Lung microvascular endothelial cell (primary cell): ENCODE data around the gene DPEP3. TPM values are rescaled to one million over a fixed set of nuclear protein-coding genes. Genes with fewer than 3 reads are reported as not detected.
"Not testable (repeated sequence)": the region's sequence is repeated elsewhere in the genome, so short reads cannot be mapped to it uniquely, and the experiment has no call there.

Experiments used
- DNase-seq, 2 donors: peaks; one replicate each; pipeline versions ENCODE4 v3.0.0 to v3.0.0-alpha.2; 2010; ENCODE audit warnings: low read depth in 2 of 2
- total RNA-seq: library from RNA; depleted of rRNA; stranded (reverse); fragments of >200 nt; gene quantifications from 2 replicates; pipeline ENCODE4 v1.2.1, GENCODE V29; 2014

Gene DPEP3
- total RNA-seq, 1 donor from 2014 or later = 0.20 TPM

DNA sequence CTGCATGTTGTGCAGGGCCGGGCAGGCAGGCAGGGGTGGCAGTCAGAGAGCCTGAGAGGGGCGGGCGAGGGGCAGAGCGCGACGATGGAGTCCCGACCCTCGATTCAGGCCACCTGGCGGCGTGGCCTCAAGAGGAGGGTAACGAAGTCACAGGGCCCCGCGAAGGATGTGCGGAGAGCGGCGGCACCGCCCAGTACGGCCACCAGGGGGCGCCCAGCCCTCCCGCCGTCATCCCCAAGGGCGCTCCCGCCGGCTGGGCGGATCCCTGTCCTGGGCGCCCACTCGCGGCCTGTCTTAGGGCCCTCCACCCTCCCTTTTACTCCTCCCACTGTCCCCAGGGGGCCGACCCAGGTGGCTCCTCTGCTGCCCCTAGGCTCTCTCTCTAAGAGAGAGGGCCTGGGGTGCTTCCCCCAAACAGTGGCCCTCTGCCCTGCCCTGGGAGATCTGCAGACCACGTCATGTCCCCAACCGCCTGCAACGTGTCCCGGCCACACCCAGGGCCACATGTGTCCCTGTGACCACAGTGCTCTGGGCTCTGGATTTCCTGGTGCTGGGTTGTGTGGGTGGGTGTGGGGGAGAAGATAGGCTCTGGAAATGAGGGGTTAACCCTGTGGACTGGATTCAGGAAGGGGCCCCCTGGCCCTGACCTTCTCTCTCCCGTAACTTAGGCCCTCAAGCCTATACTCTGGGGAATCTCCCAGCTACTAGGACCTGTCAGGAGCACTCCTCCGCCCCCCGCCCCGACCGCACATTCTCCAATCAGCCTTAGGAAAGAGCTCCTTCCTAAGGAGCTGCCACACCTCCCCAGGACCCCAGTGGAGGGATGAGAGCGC lies 13.1 kb upstream of the DPEP3 start:
- peak; percentile 70 to 80 for DNase-seq

DNA sequence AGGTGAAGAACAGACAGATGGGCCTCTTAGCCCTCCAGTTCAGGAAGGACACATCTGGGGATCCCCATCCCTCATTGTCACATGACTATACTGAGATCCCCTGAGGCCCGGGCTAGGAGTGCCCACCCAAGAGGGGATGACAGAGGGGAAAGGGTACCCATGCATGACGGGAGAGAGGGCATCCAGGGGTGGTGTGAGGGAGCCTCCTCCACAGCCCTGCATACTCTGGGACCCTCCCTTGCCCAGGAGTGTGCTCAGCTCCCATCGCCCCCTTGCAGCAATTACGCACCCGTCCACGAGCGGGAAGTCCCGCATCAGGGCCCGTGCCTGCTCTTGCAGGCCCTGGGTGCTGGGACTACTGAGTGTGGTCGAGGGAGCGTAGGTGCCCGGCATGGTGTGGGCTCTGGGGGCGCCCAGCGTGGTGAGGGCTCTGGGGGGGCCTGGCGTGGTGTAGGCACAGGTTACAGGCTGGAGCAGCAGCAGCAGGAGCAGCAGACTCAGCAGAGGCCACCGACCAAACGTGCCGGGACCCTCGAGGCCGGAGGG lies 12.4 kb upstream of the DPEP3 start:
- no peak for DNase-seq

GRCh38 chr16:67990018-67990386 lies 9.7 kb upstream of the DPEP3 start:
- DNase-seq = no peak

GRCh38 chr16:67989322-67990017 lies 9.2 kb upstream of the DPEP3 start:
- DNase-seq = no peak

DNA sequence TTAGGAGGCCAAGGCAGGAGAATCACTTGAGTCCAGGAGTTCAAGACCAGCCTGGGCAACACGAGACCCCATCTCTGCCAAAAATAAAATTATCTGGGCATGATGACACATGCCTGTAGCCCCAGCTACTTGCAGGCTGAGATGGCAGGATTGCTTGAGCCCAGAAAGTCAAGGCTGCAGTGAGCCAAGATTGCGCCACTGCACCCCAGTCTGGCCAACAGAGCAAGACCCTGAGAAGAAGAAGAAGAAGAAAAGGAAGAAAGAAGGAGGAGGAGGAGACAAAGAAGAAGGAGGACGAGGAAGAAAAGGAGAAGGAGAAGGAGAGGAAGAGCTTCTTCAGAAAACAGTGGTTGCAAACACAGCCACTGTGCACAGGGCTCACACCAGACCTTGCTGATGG lies 8.4 kb upstream of the DPEP3 start:
- no peak for DNase-seq

GRCh38 chr16:67987460-67988160 lies 7.3 kb upstream of the DPEP3 start:
- peak in 1 of 2 donors; percentile 64 for DNase-seq

- no peak for DNase-seq
Observed at GRCh38 chr16:67986949-67987348, 6.7 kb upstream of the DPEP3 start.

DNA sequence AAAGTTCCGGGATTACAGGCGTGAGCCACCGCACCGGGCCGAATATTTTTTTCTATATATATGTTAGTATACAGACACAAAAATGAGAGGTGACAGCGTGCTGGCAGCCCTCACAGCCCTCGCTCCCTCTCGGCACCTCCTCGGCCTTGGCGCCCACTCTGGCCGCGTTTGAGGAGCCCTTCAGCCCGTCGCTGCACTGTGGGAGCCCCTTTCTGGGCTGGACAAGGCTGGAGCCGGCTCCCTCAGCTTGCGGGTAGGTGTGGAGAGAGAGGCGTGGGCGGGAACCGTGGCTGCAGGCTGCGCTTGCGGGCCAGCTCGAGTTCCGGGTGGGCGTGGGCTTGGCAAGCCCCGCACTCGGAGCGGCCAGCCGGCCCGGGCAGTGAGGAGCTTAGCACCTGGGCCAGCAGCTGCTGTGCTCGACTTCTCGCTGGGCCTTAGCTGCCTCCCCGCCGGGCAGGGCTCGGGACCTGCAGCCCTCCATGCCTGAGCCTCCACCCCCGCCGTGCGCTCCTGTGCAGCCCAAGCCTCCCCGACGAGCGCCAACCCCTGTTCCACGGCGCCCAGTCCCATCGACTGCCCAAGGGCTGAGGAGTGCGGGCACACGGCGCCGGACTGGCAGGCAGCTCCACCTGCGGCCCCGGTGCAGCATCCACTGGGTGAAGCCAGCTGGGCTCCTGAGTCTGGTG lies 1.9 kb upstream of the DPEP3 start:
- DNase-seq = no peak

DNA sequence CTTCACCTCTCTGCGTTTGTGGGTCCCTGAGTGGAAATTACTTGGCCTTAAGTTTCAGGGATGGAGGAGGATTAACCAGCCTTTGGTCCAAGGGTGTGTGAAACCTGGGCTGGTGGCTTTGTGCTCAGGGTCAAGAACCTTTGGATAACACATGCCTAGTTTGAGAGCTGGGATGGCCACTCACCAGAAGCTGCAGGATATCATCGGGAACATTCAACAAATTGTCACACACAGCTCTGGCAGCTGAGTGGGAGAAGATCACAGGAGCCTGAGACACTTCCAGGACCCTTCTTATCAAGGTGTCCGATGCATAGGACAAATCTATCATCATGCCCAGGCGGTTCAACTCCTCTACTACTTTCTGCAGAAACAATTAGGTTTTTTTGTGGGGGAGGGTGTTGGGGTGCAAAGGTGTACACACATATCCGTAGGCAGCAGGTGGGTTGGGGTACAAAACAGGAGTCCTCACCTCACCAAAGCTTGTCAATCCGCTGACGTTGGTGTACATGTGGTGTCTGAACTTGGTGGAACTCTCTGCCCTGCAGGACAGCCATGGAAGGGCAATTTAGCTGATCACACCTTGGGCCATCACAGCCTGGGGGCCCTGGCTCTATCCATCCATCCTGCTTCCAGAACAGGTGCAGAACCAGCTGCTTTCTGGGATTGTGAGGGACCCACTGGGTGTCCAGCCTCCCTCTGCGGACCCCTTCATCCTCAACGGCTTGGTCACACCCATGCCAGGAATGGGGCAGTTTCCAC lies 2.7 kb downstream of the DPEP3 start:
- DNase-seq = no peak

GRCh38 chr16:67977005-67977404 lies 3.3 kb downstream of the DPEP3 start:
- no peak for DNase-seq

GRCh38 chr16:67976205-67976604 lies 4.1 kb downstream of the DPEP3 start:
- DNase-seq = no peak

DNA sequence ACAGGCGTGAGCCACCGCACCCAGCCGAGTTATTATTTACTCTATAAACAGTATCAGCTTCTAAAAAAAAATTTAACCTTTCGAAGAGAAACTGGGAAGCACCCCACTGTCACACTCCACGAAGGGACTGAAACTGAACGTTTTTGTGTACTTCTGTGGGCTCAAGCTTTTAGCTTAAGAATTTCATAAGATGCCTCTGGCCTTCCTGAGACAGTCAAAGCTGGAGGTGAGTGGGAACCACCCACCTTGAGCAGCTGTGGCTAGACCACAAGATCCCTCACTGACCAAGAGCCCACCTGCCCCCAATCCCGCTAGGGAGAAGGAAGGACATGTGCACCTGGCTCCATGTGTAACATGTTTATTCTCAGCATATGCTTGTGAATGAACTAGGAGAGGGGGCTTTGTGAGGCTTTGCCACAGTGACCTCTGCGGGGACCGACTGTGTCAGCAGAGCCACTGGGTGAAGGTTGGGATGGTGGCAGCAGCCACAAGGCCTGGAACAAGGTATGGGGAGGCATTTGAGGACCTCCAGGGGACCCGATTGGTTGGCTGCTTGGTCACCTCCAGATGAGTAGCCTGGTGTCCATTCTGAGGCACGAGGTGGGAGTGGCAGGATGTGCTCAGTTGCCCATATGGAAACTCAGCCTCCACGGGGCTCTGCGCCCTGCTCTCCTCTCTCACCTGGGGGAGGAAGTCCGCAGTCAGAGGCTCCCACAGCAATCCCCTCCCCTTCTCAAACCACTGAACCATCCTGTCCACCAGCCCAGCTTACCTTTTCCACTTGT lies 4.8 kb downstream of the DPEP3 start:
- no peak for DNase-seq

DNA sequence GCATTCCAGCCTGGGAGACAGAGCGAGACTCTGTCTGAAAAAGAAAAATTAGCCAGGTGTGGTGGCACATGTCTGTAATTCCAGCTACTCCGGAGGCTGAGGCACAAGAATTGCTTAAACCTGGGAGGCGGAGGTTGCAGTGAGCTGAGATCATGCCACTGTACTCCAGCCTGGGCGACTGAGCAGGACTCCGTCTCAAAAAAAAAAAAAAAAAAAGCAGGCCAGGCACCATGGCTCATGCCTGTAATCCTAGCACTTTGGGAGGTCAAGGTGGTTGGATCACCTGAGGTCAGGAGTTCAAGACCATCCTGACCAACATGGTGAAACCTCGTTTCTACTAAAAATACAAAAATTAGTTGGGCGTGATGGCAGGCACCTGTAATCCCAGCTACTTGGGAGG lies 8.0 kb downstream of the DPEP3 start:
- DNase-seq = not testable (repeated sequence)

GRCh38 chr16:67971111-67971510 lies 9.2 kb downstream of the DPEP3 start:
- DNase-seq = no peak

- no peak for DNase-seq
Observed at GRCh38 chr16:67969254-67970039, 10.9 kb downstream of the DPEP3 start.

DNA sequence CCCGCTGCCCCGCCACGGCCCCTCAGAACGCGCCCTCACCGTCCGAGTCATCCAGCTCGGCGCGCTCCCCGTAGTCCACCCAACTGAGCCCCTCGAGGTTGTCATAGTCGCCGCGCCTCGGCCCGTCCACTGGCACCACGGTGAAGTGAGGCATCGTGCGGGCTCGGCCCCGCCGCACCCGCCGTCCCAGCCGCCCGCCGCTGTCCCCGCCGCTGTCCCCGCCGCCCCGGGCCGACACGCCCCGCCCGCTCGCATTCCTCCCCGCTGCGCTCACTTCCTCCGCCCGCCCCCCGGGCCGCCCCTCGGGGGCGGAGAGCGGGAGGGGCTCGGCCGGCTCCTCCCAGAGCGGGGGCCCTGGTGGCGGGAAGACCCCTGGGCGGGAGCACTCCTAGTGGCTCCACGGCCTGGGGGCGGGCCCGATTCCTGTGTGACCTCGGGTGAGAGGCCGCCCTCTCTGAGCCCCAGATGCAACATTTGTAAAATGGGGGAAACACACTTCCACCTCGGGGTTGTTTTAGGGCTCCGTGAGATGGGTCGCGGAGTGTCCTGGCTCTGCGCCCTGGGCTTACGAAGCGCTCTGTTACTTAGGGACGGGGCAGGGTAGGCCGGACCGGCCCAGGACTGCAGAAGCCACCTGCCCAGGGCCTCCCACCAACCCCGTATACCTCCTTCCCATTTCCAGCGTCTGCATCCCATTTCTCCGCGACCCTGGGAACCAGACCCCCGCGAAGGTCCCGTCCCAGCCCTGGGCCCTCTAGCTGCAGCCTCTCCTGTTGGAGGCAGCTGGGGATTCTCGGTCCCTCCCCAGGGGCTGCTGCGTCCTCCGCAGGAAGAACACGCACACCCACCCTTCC lies 11.7 kb downstream of the DPEP3 start, which contains the start of gene SLC12A4:
SLC12A4 (minus strand) TSS at position 238 of the 854 bp plus-strand sequence; CDS start at position 154, 84 bp downstream.
- DNase-seq = peak; percentile 71 to 88

- peak; percentile 33 to 51 for DNase-seq
Observed at GRCh38 chr16:67967958-67968399, 12.3 kb downstream of the DPEP3 start.
